IPS DF 4.7 (cell line): ENCODE data around the gene PRODH.
"Not testable (repeated sequence)": the region's sequence is repeated elsewhere in the genome, so short reads cannot be mapped to it uniquely, and the experiment has no call there.

Source experiments
- DNase-seq: peaks from one replicate; pipeline ENCODE4 v3.0.0-alpha.2; 2013; ENCODE audit warnings: low spot score; ENCODE audit errors: extremely low read depth

The PRODH gene

DNA sequence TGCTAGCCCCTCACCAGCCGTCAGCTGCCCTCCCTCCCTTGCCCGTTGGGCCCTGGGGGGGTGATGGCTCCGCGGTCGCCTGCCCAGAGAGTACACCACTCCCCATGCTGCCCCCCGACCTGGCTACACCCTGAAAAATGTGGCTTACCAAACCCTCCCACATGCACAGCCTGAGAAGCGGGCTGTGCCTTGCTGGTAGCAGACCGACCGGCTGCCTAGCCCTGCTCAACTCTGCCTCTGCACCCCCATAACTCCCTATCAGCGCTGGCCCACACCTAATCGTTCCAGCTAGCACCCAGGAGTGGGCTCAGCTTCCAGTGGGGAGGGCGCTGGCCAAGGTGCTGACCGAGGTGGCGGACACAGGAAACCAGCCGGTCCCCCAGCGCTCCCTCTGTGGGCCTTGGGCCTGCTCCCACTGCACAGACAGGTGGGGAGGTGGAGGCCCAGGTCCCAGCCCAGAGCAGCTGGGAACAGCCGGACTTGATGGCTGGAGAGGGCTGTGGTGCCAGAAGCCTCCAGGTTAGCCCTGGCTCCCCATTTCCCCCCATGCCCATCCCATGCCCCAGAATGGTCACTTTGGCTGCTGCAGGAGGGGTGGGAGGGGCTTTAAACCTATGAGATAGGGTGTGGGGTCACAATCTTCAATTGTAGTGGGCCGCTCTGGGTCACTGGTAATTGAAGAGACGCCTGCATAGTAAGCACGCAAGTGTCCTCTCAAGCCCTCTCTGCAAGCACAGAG, 32.1 kb upstream of the PRODH start:
- no peak for DNase-seq

- not testable (repeated sequence) for DNase-seq
Observed at GRCh38 chr22:18967391-18968010, 31.4 kb upstream of the PRODH start.

DNA sequence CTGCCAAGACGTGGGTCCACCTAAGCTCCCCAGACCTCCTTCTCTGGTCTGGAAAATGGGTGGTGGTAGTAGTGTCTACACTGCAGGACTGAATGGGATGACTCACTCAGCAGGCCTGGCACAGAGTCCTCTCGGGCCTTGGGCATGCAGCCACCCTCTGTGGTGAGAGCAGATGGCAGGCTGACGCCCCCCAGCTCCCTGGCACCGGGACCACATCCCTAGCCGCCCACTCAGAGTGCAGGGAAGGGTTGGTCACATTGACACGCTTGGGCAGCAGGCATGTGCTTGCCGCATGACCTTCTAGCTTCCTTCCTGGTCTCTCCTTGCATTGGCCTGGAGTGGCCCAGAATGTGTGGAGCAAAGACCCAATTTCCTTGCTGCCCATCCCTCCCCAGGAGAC, 30.7 kb upstream of the PRODH start:
- no peak for DNase-seq

DNA sequence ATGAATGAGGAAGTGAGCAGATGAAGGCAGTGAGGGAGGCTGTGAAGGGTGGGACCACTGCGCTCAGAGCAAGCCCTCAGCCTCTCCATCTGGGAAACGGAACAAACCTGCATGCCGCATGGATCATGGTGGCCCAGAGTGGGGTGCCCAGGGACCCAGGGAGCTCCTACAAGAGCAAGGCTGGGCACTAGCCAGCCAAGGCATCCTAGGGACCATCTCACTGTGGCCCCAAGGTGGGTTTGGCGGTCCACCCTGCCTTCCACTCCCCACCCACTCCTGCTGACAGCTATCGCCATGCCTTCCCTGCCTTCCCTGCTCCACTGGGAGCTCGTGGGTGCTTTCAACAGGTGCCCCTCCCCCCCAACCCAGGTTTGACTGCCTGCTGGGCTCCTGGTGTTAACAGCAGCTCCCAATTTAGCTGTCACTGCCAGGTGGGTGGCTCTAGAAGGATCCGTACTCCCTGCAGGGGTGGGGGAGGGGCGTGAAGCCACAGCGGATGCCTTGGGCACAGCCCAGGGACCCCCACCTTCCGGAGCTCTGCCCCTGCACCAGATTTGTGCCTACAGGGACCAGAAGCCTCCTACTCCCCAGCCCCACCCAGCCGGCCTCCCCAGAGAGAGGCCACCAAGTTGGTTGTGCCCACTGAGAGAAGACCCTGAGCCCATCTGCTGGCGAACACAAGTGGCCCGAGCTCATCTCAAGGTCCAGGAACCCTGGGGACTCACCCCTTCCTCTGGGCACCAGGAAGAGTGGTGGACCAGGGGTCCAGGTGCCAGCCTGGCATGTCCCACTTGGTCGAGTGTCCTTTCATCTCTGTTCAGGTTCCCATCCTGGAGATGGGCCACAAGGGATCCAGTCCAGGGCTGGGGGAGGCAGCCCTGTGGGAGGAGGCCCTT, 29.7 kb upstream of the PRODH start:
- no peak for DNase-seq

DNA sequence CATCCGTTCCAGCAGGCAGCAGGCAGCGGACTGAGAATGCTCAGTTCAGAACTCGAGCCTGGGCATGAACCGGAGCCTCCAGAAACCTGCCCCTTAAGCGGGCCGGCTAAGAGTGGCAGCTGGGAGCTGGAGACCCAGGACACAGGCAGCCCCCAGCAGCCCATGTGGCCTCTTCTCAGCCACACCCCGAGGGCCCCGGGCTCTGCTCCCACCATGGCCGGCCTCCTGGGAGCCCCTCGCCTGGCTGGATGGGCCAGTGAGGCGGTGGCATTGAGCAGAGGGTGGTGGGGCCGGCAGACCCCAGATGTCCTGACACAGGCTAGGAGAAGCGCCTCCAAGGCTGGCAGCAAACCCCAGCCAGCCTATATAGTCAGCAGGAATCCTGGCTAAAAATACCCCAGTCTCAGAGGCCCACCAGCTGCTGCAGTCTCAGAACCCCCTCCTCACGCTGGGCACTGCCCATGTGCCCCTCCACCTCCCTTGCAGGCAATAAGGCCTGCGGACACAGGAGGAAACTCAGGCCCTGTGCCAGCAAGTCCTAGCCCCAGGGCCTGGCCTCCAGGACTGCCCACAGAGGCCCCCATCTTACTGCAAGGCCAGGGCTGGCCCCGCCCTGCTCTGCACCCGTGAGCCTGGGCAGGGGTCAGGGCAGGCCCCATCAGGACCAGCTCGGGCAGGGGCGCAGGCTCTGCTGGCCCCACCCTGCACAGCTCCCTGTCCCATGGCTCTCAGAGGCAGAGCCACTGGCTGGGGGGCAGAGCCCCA, 28.6 kb upstream of the PRODH start:
- DNase-seq, result not testable (repeated sequence)

- not testable (repeated sequence) for DNase-seq
Observed at GRCh38 chr22:18964051-18964450, 28.0 kb upstream of the PRODH start.

DNA sequence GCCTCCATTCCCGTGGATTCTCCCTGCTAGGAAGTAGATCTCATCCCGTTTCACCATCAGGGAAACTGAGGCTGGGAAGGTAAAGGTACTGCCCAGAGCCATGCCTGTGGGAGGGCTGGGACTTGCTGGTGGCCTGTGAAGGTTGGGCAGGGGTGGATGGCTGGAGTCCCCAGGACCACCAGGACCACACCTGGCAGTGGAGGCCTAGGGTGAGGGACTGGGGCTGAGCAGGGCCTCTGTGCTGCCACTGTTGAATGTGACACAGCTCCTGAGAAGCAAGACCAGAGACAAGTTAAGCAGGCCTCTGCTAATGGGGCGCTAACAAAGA, 26.2 kb upstream of the PRODH start:
- DNase-seq, result no peak

GRCh38 chr22:18961632-18962307, 25.7 kb upstream of the PRODH start:
- DNase-seq, result not testable (repeated sequence)

DNA sequence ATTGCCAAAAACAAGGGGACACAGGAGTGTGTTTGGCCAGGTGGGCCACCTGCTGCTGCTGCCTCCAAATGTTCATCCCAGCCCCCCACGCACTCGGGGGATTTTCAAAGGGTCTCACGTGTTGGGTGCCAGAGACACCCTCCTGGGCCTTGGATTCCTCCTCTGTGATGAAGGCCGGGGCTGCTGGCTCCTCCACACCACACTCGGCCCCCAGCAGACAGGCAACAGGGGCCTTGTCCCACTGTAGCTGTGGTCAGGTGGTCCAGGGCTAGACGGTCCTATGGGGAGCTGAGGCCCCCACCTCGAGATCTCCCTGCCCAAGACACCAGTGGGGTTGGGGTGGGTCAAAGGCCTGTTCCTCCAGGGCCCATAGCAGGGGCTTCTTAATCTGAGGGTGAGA, 25.1 kb upstream of the PRODH start:
- DNase-seq, result not testable (repeated sequence)

GRCh38 chr22:18960166-18960820, 24.2 kb upstream of the PRODH start:
- not testable (repeated sequence) for DNase-seq

DNA sequence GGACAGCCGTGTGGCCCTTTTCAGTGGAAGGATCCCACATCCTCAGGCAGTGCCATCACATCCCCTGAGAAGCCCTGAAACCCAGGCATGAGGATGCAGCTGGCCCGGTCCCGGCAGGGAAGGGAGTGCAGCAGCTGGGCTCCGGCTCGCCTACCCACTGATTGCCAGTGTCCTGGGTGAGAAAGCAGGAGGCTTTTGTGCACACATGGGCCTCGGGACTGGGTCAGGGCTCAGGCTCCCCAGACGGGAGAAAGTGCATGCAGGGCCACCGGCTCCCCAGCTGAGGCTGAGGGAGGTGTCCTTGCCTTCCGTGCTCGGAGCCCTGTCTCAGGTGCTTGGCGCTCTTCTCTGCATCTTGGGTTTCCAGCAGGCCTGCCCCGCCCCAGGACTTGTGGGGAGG, 23.6 kb upstream of the PRODH start:
- DNase-seq, result not testable (repeated sequence)

DNA sequence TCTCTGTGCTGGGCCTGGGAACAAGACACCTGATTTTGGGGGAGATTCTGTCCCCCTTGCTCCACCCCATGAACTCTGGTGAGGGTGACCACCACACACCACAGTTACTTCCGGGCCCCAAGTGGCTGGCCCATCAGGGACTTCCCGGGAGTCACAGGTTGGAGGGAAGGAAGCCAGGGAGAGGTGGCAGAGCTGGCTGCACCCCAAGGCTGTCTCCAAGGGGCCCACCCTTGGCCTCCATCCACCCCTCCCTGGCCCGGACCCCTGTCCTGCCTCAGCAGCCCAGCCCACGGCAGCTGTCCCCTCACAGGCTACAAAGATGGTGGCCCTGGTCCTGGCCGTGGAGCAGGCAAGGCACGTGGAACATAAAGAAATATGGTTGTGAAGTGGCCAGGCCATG, 23.2 kb upstream of the PRODH start:
- DNase-seq, result not testable (repeated sequence)

DNA sequence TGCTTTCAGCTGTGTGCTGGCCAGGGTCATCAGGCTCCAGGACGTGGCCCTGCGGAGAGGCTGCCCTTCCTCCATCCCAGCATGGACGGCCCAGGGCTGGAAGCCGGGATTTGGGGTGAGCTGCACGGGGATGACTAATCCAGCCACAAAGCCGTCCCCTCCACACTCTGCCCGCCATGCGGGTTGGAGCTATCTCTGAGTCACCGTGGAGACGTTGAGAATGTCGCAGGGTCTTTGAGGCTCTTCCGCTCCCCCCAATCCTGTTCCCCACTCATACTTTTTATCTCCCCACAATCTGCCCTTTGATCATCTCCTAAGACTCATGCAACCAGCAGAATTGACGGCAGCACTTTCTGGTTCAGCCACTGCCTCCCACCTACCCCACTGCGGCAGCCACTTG, 22.6 kb upstream of the PRODH start:
- not testable (repeated sequence) for DNase-seq

GRCh38 chr22:18958321-18958705, 22.2 kb upstream of the PRODH start:
- DNase-seq, result not testable (repeated sequence)

GRCh38 chr22:18957621-18958320, 21.7 kb upstream of the PRODH start:
- not testable (repeated sequence) for DNase-seq

GRCh38 chr22:18956956-18957355, 20.9 kb upstream of the PRODH start:
- not testable (repeated sequence) for DNase-seq

DNA sequence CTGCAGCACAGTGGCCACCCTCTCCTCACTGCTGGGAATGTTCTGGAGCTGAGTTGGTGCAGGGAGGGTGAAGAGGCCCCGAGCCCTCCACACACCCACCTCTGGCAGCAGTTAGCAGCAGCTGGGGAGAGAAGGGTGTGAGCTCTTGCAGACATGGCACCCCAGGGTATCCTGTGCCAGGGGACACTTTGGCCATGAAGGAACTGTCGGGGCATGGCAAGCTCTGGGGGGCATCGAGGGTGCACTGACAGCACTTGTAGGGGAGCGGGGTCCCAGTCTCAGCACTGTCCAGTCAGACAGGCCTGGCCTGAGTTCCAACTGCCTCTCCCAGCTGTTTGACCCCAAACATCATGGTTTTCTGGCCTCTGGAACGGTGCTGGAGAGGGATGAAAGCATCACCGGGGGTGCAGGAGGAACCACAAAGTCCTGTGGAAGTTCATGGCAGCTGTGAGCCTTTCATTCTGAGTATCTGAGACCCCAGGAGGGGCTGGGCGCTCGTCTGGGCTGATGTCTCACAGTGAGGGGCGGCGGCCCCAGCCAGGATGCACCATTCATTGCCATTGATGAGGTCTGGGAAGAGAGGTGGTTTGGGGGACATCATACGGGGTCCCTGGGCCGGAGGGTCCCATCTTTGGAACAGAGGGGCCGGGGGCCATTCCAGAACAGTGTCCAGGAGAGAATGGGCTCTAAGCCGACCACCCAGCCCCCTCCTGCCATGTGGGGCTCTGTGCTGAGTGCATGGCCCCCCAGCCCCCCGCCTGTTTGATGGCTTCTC, 20.2 kb upstream of the PRODH start:
- DNase-seq, result not testable (repeated sequence)

DNA sequence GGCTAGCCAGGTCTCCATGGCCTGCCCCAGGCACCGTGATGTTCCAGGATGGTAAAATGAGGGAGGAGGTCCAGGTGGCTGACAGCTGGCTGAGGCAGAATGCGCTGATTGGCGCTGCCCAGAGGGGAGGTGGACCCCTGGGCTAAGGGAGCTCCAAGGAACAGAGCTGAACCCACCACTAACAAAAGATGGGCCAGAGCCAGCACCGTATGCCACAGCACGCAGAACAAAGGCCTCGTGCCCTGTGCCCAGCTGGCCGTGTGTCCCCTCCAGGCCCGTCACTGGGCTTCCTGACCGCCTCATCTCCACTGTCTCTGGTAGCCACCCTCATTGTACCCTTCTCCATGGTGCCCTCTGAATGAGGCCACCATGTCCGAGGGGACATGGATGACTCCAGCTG, 19.6 kb upstream of the PRODH start:
- DNase-seq, result no peak

DNA sequence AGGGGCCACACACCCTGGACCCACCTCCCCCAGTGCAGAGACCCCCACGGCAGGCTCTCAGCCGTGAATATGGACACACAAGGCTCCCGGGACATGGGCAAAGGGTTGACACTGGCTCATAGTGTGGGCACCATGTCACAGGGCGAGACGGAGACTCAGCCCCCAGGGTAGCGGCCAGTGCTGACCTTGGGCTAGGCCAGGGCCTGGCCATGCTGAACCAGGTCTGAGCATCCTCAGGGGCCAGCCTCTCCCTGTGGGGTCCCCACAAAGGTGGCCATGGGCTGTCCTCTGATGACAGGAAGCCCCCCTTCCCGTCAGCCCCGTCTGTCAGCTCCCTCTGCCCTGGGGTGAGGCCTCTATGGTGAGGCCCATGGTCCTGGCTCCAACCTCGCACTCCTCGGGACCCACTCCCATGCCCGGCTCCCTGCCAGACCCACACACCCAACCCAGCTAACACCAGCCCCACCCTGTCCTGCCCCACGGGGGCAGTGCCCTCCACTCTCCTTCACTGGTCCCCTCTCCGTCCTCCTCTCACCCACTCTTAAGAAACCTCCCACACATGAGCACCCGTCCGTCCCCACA, 19.0 kb upstream of the PRODH start:
- DNase-seq, result no peak
